Right lobe of liver (tissue), 6 donors: ENCODE measurements around the gene LDLRAD1. TPM values are rescaled to one million over a fixed set of nuclear protein-coding genes. Genes with fewer than 3 reads are reported as not detected.
A peak's percentile ranks its signal among the peaks of the same experiment; 100 is the strongest.

ENCODE experiments used
- ATAC-seq, 4 donors: fragments of 200-7000 bp; cut with Tn5 transposase; one replicate each; pipeline ENCODE4 v1.9.1; 2020; ENCODE audit warnings: mild to moderate bottlenecking in 4 of 4, moderate library complexity in 4 of 4
- DNase-seq, 3 donors: peaks; one replicate each; pipeline ENCODE4 v3.0.0-alpha.2; 2020
- H3K27ac ChIP-seq, 3 donors: fragments of 200-600 bp; one replicate each; pipeline ENCODE4 v1.8.0; 2022
- H3K27me3 ChIP-seq, 2 donors: fragments of 200-600 bp; one replicate each; pipeline ENCODE4 v1.8.0; 2022
- H3K36me3 ChIP-seq, 4 donors: fragments of 200-600 bp; sonication (generic) in 1 of 4; one replicate each; pipeline versions ENCODE4 v1.5.1 to v1.8.0; 2017 to 2022; ENCODE audit warnings: control low read depth in 1 of 4
- H3K4me1 ChIP-seq, 4 donors: fragments of 200-600 bp; sonication (generic) in 1 of 4; one replicate each; pipeline versions ENCODE4 v1.5.1 to v1.8.0; 2017 to 2022; ENCODE audit warnings: control low read depth in 1 of 4
- H3K4me3 ChIP-seq, 3 donors: fragments of 200-600 bp; one replicate each; pipeline ENCODE4 v1.8.0; 2022
- H3K9me3 ChIP-seq, 4 donors: fragments of 200-600 bp; sonication (generic) in 1 of 4; one replicate each; pipeline versions ENCODE4 v1.5.1 to v1.8.0; 2017 to 2022; ENCODE audit warnings: control low read depth in 1 of 4
- POLR2A ChIP-seq: fragments of 450-650 bp; IDR thresholded peaks from one replicate; pipeline ENCODE4 v1.6.1; 2017; ENCODE audit warnings: antibody characterized with exemption, mild to moderate bottlenecking
- WGBS: methylation state at CpG from one replicate; pipeline ENCODE4 v1.1.6; 2018; ENCODE audit warnings: low coverage, low lambda C conversion rate; ENCODE audit not compliant: insufficient coverage; ENCODE audit errors: missing lambda C conversion rate; 5-methylcytosine and 5-hydroxymethylcytosine counted together
- intact Hi-C, 2 donors: fragments of 100-400 bp; cut with DNase I; formaldehyde crosslinking; loops; one replicate each; pipeline versions ENCODE4 v1.11.2 to v1.14.1; 2022
- microRNA-seq, 2 donors: library from miRNA; unstranded; fragments of <30 nt; microRNA quantifications; one replicate each; pipeline ENCODE4, GENCODE V29; 2019 to 2020
- total RNA-seq, 6 experiments: library from RNA; depleted of rRNA in 2 of 6; stranded (reverse); fragments of >200 nt in 2 of 6; fragmentation: NEBNext Ultra II Directional in 3 of 6; extraction: Animal tissue kit (Norgen Biotek cat#: 25700) in 3 of 6; gene quantifications; one replicate each; pipeline versions ENCODE4 v1.1.0 to v1.2.4, GENCODE V29; 2016 to 2023
- TF ChIP-seq, protein P1 (sequence below), 4 donors: fragments of 200-600 bp in 3 of 4; fragments of 450-650 bp in 1 of 4; IDR thresholded peaks; one replicate each; pipeline versions ENCODE4 v1.5.1 to v1.8.0; 2016 to 2022; ENCODE audit warnings: antibody characterized with exemption in 4 of 4, mild to moderate bottlenecking in 2 of 4
- donor health status: DM: no; HTN: yes; CAD: no.
- donor health status: DM: no; HTN: no; CAD: no.
- donor health status: DM: no; HTN: no; CAD: no.
- donor health status: DM: no; HTN: yes; CAD: no.
- donor health status: DM: no; HTN: yes; CAD: no.

The LDLRAD1 gene
- total RNA-seq, 6 experiments from 2014 or later, result 0.44 to 0.57 TPM; not detected in 4

DNA sequence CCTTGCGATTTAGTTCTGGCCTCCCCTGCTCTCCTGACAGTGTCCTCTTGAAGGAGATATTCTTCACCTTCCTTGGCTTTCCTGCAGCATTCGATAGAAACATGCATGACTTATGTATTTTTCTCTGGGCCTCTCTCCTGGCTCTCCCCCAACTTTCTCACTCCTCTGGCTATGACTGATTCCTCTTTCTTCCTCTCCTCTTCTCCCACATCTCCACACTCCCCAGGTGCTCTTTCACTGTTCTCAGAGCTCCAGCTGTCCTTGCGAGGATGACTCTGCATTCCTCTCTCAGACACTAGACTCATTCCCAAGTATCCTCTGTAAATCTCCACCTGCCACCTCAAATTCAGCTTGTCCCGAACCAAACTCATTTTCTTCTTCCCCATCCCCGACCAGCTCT, 53.9 kb downstream of the LDLRAD1 start:
- ATAC-seq, result no peak
- intact Hi-C loops, result no loop called here
- no peak overlapping the region for H3K4me3 ChIP-seq

GRCh38 chr1:53963460-53963859, 54.5 kb downstream of the LDLRAD1 start:
- 90% methylated on average over 2 of the region's 4 CpGs for WGBS
- intact Hi-C loops, result no loop called here

More for the DNA sequence above, 53.9 kb downstream of the LDLRAD1 start:
- DNase-seq, result no peak
- no peaks in the 10 kb centered on the region for H3K9me3 ChIP-seq
- no peaks in the 10 kb centered on the region for H3K27me3 ChIP-seq
- H3K27ac ChIP-seq, result no peak overlapping the region
- no peak for TF ChIP-seq POLR2A
- TF ChIP-seq, protein P1, sequence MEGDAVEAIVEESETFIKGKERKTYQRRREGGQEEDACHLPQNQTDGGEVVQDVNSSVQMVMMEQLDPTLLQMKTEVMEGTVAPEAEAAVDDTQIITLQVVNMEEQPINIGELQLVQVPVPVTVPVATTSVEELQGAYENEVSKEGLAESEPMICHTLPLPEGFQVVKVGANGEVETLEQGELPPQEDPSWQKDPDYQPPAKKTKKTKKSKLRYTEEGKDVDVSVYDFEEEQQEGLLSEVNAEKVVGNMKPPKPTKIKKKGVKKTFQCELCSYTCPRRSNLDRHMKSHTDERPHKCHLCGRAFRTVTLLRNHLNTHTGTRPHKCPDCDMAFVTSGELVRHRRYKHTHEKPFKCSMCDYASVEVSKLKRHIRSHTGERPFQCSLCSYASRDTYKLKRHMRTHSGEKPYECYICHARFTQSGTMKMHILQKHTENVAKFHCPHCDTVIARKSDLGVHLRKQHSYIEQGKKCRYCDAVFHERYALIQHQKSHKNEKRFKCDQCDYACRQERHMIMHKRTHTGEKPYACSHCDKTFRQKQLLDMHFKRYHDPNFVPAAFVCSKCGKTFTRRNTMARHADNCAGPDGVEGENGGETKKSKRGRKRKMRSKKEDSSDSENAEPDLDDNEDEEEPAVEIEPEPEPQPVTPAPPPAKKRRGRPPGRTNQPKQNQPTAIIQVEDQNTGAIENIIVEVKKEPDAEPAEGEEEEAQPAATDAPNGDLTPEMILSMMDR (IDR thresholded peaks at IDR 0.05), result no peak
- peaks cover 0 to 31% (median 6%) of the 10 kb centered on the region in 4 donors for H3K36me3 ChIP-seq
- peaks cover 0 to 41% (median 13%) of the 10 kb centered on the region in 4 donors for H3K4me1 ChIP-seq
- 86% methylated on average over 5 of the region's 5 CpGs for WGBS

DNA sequence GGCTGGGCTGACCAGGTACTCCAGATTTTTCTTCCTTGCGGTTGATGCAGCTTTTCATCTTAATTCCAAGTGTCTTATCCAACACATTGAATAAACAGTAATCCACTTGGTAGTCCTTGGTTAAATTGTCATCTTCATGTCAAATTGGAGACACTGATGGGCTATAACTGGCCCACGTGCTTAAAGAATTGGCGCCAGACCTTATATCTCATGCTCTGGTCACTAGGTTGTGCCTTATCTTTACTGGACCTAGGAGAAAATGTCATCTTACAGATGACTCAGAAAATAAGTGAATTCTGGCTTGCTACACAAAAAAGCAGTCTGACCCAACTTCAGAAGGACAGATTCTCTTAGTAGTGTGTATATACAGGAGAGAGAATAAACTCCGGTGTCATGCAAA, 55.6 kb downstream of the LDLRAD1 start:
- no peaks in the 10 kb centered on the region for H3K9me3 ChIP-seq
- H3K36me3 ChIP-seq, result peaks cover 0 to 31% (median 6%) of the 10 kb centered on the region in 4 donors
- ATAC-seq, result no peak
- no peak for DNase-seq
- H3K4me3 ChIP-seq, result no peak overlapping the region
- 96% methylated on average over 4 of the region's 4 CpGs for WGBS
- TF ChIP-seq, protein P1 (IDR thresholded peaks at IDR 0.05), result no peak
- TF ChIP-seq POLR2A, result no peak
- no peak overlapping the region for H3K27ac ChIP-seq
- intact Hi-C loops, result no loop called here
- H3K4me1 ChIP-seq, result peaks cover 0 to 29% (median 8%) of the 10 kb centered on the region in 4 donors
- no peaks in the 10 kb centered on the region for H3K27me3 ChIP-seq

More at GRCh38 chr1:53963460-53963859, 54.5 kb downstream of the LDLRAD1 start:
- no peak for ATAC-seq
- DNase-seq, result no peak
- Histone ChIP-seq H3K4me3 (no peak overlapping the region), H3K9me3 (no peaks in the 10 kb centered on the region), H3K36me3 (peaks cover 0 to 31% (median 6%) of the 10 kb centered on the region in 4 donors), H3K4me1 (peaks cover 0 to 40% (median 13%) of the 10 kb centered on the region in 4 donors), H3K27ac (no peak overlapping the region), H3K27me3 (no peaks in the 10 kb centered on the region)
- no peak for TF ChIP-seq POLR2A
- TF ChIP-seq, protein P1 (IDR thresholded peaks at IDR 0.05), result no peak

DNA sequence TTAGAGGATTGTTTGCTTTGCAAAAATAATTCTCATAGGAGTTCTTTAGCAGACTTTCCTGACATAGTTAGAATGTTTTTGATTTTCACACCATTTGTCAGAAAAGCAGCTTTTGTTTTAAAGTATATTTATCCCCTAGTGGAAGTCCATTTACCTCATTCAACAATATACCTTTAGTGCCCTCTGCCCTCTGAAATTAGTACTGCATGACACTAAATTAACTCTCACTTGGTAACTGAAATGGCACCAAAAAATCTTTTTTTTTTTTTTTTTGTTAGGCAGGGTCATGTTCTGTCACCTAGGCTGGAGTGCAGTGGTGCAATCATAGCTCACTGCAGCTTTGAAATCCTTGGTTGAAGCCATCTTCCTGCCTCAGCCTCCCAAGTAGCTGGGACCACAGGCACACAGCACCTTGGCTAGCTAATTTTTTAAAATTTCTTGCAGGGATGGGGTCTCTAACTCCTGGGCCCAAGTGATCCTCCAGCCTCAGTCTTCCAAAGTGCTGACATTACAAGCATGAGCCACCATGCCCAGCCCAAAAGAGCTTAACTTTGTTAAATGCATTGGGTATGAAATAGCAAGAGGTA, 58.2 kb downstream of the LDLRAD1 start:
- no peak overlapping the region for H3K27ac ChIP-seq
- ATAC-seq (peak; percentile 73 to 87 (median 79)), DNase-seq (no peak)
- peaks cover 0 to 26% (median 3%) of the 10 kb centered on the region in 4 donors for H3K4me1 ChIP-seq
- no peaks in the 10 kb centered on the region for H3K27me3 ChIP-seq
- TF ChIP-seq POLR2A, result no peak
- TF ChIP-seq, protein P1 (IDR thresholded peaks at IDR 0.05), result peak; percentile 49 to 73 (median 58)
- H3K36me3 ChIP-seq, result peaks cover 0 to 31% (median 6%) of the 10 kb centered on the region in 4 donors
- H3K4me3 ChIP-seq, result no peak overlapping the region
- intact Hi-C loops, result no loop called here
- no peaks in the 10 kb centered on the region for H3K9me3 ChIP-seq

Small RNA genes within 50 kb of the gene (microRNA-seq; reads per million reads assigned to microRNA genes)
- 0.87 to 4.5 reads per million in 2 donors for gene MIR4781

Other genes with a start within 250 kb of the LDLRAD1 start
- 10 to 100 TPM in 2 of 6 experiments, 1 to 10 TPM in 4; 4.3 to 10.9 (median 5.7) TPM for gene NDC1, start 179.9 kb downstream of the LDLRAD1 start, total RNA-seq
- gene YIPF1, start 128.4 kb downstream of the LDLRAD1 start, total RNA-seq, result 10 to 100 TPM; 20.5 to 34.5 (median 25.4) TPM
- 100 to 1,000 TPM in 3 of 6 experiments, 10 to 100 TPM in 3; 27.2 to 132 (median 72.1) TPM for gene DIO1, start 124.0 kb downstream of the LDLRAD1 start, total RNA-seq
- gene IFT25, start 72.5 kb downstream of the LDLRAD1 start, total RNA-seq, result 10 to 100 TPM; 11.7 to 19.3 (median 12.9) TPM
- gene LRRC42, start 71.8 kb downstream of the LDLRAD1 start, total RNA-seq, result 10 to 100 TPM in 4 of 6 experiments, 1 to 10 TPM in 2; 9.7 to 19.9 (median 14.8) TPM
- gene TMEM59, start 35.0 kb upstream of the LDLRAD1 start, total RNA-seq, result 100 to 1,000 TPM; 133 to 379 (median 280) TPM
- gene TCEANC2, start 35.4 kb upstream of the LDLRAD1 start, total RNA-seq, result 1 to 10 TPM; 1.2 to 2.9 (median 1.8) TPM
- not detected for gene CDCP2, start 134.8 kb upstream of the LDLRAD1 start, total RNA-seq
- gene CYB5RL, start 181.8 kb upstream of the LDLRAD1 start, total RNA-seq, result 1 to 10 TPM; 2.5 to 4.6 (median 3.0) TPM
- 100 to 1,000 TPM in 1 of 6 experiments, 10 to 100 TPM in 5; 56.2 to 108 (median 73.4) TPM for gene MRPL37, start 182.0 kb upstream of the LDLRAD1 start, total RNA-seq